PFSK-1 (cell line): ENCODE data around the gene PRMT9.

Experiments used
- FOXP2 ChIP-seq: optimal IDR thresholded peaks from 2 replicates; pipeline ENCODE3; 2011; ENCODE audit warnings: borderline replicate concordance, control low read depth, inconsistent platforms; ENCODE audit not compliant: insufficient read depth; ENCODE audit errors: extremely low read length, extremely low read depth
- POLR2AphosphoS5 ChIP-seq: IDR thresholded peaks from 2 replicates; pipeline ENCODE4 v1.6.1; 2012; ENCODE audit warnings: low read depth, mild to moderate bottlenecking, control low read depth, low read length, moderate library complexity
- SIN3A ChIP-seq: IDR thresholded peaks from 2 replicates; pipeline ENCODE4 v1.6.1; 2012; ENCODE audit warnings: mild to moderate bottlenecking, low read length, moderate library complexity, borderline replicate concordance; ENCODE audit not compliant: insufficient read depth
- TAF1 ChIP-seq: IDR thresholded peaks from 2 replicates; pipeline ENCODE4 v1.6.1; 2012; ENCODE audit warnings: low read length, control low read depth, borderline replicate concordance; ENCODE audit not compliant: insufficient read depth
- TF ChIP-seq, protein P1 (sequence below), 2 experiments: IDR thresholded peaks; 2 replicates each; pipeline versions ENCODE4 v1.6.1 to v1.8.0; 2011 to 2012; ENCODE audit warnings: low read depth in 2 of 2, low read length in 2 of 2, control low read depth in 1 of 2, inconsistent platforms in 1 of 2, mild to moderate bottlenecking in 1 of 2, moderate library complexity in 1 of 2; ENCODE audit not compliant: insufficient read depth in 1 of 2

The PRMT9 gene

DNA sequence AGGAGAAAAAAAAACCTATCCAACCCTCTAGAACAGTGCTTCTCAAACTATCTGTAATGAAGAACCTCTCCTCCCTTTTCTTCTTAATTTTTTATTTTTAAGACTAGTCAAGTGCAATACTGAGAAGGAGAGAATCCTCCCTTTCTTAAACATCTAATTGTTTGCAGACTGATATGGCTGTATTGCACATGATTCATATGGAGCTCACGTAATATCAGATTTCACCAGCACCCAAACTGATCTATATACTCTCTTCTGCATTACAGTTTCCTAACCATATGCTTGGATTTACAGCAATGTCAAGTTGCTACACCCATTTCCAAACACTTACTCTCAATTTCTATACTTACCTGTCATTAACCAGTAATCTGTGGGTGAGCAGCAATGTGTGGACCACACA, 9.5 kb downstream of the PRMT9 start:
- TF ChIP-seq TAF1 (no peak), SIN3A (no peak), POLR2AphosphoS5 (no peak), FOXP2 (no peak)
- TF ChIP-seq, protein P1, sequence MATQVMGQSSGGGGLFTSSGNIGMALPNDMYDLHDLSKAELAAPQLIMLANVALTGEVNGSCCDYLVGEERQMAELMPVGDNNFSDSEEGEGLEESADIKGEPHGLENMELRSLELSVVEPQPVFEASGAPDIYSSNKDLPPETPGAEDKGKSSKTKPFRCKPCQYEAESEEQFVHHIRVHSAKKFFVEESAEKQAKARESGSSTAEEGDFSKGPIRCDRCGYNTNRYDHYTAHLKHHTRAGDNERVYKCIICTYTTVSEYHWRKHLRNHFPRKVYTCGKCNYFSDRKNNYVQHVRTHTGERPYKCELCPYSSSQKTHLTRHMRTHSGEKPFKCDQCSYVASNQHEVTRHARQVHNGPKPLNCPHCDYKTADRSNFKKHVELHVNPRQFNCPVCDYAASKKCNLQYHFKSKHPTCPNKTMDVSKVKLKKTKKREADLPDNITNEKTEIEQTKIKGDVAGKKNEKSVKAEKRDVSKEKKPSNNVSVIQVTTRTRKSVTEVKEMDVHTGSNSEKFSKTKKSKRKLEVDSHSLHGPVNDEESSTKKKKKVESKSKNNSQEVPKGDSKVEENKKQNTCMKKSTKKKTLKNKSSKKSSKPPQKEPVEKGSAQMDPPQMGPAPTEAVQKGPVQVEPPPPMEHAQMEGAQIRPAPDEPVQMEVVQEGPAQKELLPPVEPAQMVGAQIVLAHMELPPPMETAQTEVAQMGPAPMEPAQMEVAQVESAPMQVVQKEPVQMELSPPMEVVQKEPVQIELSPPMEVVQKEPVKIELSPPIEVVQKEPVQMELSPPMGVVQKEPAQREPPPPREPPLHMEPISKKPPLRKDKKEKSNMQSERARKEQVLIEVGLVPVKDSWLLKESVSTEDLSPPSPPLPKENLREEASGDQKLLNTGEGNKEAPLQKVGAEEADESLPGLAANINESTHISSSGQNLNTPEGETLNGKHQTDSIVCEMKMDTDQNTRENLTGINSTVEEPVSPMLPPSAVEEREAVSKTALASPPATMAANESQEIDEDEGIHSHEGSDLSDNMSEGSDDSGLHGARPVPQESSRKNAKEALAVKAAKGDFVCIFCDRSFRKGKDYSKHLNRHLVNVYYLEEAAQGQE (IDR thresholded peaks at IDR 0.05; ENCODE audit: insufficient read depth in 1 of 2, low read depth in 2 of 2, low read length in 2 of 2) = no peak

DNA sequence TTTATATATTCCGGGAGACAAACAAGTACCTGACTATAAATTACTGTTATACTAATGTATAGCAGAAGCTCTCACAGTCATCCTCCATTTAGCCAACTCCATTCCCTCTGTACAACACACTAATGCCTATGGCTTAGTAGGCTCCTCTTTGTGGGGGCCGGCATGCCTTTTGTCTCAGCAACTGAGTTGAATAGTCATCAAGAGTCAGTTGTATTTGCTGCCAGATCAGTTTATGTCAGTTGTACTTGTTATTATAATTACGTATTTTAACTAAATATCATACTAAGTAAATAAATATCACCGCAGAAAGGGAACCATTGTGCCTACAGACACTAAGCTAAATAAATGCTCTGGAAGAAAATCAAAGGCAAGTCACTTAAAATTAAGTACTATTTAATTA, 9.9 kb downstream of the PRMT9 start:
- TF ChIP-seq, protein P1 (IDR thresholded peaks at IDR 0.05; ENCODE audit: insufficient read depth in 1 of 2, low read depth in 2 of 2, low read length in 2 of 2) = no peak
- TF ChIP-seq POLR2AphosphoS5 = no peak
- no peak for TF ChIP-seq TAF1
- TF ChIP-seq SIN3A = no peak
- no peak for TF ChIP-seq FOXP2

DNA sequence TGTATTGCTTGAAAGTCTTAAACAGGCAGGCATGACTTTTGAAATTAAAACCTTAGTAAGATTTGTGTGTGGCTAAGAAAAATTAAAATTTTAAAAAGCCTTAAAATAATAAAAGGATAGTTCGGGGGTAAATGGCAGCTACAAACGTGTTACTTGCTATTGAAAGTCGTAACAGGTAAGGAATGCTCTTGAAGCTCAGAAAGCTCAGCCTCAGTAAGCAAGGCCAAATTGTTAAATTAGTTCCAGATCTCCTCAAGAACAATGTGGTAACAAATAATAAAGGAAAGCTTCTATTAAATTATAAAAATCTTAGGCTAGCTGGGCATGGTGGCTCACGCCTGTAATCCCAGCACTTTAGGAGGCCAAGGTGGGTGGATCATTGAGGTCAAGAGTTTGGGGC, 25.5 kb downstream of the PRMT9 start:
- TF ChIP-seq SIN3A = no peak

DNA sequence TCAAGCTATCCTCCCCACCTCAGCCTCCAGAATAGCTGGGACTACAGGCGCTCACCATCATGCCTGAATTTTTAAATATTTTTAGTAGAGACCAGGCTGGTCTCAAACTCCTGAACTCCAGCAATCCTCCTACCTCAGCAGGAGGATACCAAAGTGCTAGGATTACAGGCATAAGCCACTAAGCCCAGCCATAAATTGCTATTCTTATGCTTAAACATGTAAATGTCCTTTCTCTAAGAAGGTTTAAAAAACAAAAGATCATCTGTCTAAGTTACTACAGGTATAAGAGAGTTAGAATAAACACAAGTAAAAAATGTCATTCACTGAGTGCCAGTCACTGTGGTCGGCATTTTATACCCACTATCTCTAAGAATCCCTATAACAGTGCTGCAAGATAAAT, 28.3 kb downstream of the PRMT9 start:
- TF ChIP-seq TAF1 (no peak), POLR2AphosphoS5 (no peak), FOXP2 (no peak), SIN3A (no peak)
- TF ChIP-seq, protein P1 (IDR thresholded peaks at IDR 0.05; ENCODE audit: insufficient read depth in 1 of 2, low read depth in 2 of 2, low read length in 2 of 2) = no peak

DNA sequence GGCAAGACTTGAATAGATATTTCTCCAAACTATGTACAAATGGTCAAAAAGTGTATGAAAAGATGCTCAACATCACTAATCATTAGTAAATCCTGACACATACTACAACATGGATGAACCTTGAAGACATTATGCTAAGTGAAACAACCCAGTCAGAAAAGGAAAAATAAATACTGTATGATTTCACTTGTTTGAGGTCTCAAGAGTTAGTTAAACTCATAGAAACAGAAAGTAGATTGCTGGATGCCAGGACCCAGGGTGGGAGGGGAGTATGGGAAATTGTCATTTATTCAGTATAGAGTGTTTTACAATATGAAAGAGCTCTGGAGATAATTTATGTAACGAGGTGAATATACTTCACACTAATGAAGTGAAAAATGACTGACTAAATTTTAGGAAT, 32.4 kb downstream of the PRMT9 start:
- TF ChIP-seq POLR2AphosphoS5 = no peak
- no peak for TF ChIP-seq FOXP2
- no peak for TF ChIP-seq SIN3A
- TF ChIP-seq TAF1 = no peak
- TF ChIP-seq, protein P1 (IDR thresholded peaks at IDR 0.05; ENCODE audit: insufficient read depth in 1 of 2, low read depth in 2 of 2, low read length in 2 of 2) = no peak
